GM21619 (cell line): ENCODE data around the gene DSTN.

Experiments
- ATAC-seq: cut with Tn5 transposase; IDR thresholded peaks from one replicate; pipeline ENCODE4 v1.9.1; 2021; ENCODE audit not compliant: unreplicated experiment

Gene DSTN

GRCh38 chr20:17545127-17545526, 24.7 kb upstream of the DSTN start:
- ATAC-seq = no peak

GRCh38 chr20:17549131-17549530, 20.7 kb upstream of the DSTN start:
- ATAC-seq = no peak

GRCh38 chr20:17555106-17555505, 14.8 kb upstream of the DSTN start:
- no peak for ATAC-seq

GRCh38 chr20:17556837-17557674, 12.8 kb upstream of the DSTN start:
- ATAC-seq = no peak

GRCh38 chr20:17557675-17558006, 12.2 kb upstream of the DSTN start:
- ATAC-seq = no peak

- ATAC-seq = no peak
Measured at GRCh38 chr20:17558154-17558940, 11.5 kb upstream of the DSTN start.

GRCh38 chr20:17558941-17559304, 11.0 kb upstream of the DSTN start:
- no peak for ATAC-seq

- ATAC-seq = no peak
Measured at GRCh38 chr20:17559338-17559737, 10.5 kb upstream of the DSTN start.

GRCh38 chr20:17560344-17561074, 9.4 kb upstream of the DSTN start:
- no peak for ATAC-seq

- ATAC-seq = no peak
Measured at GRCh38 chr20:17562804-17563305, 7.0 kb upstream of the DSTN start.

GRCh38 chr20:17565169-17565845, 4.6 kb upstream of the DSTN start:
- ATAC-seq = no peak

- ATAC-seq = no peak
Measured at GRCh38 chr20:17566345-17566744, 3.5 kb upstream of the DSTN start.

GRCh38 chr20:17568045-17568788, 1.7 kb upstream of the DSTN start:
- ATAC-seq = no peak

GRCh38 chr20:17568972-17569521, 828 bp upstream of the DSTN start:
- ATAC-seq = no peak

- ATAC-seq = peak; percentile 42
Measured at GRCh38 chr20:17570347-17571152, 675 bp downstream of the DSTN start.

GRCh38 chr20:17571153-17571527, 1.3 kb downstream of the DSTN start:
- ATAC-seq = no peak

GRCh38 chr20:17572034-17572638, 2.3 kb downstream of the DSTN start:
- ATAC-seq = no peak

- no peak for ATAC-seq
Measured at GRCh38 chr20:17573463-17573862, 3.6 kb downstream of the DSTN start.

GRCh38 chr20:17576215-17576614, 6.3 kb downstream of the DSTN start:
- no peak for ATAC-seq
